Esophagus squamous epithelium (tissue), 4 donors: ENCODE measurements around the gene C16orf78.

Experiments used
- POLR2A ChIP-seq, 4 donors: fragments of 450-650 bp; IDR thresholded peaks; one replicate each; pipeline ENCODE4 v1.6.1; 2017; ENCODE audit warnings: antibody characterized with exemption in 4 of 4, mild to moderate bottlenecking in 4 of 4, moderate library complexity in 3 of 4
- TF ChIP-seq, protein P1 (sequence below), 6 experiments: fragments of 450-650 bp in 4 of 6; fragments of 200-600 bp in 2 of 6; sonication (generic) in 2 of 6; IDR thresholded peaks; one replicate each; pipeline ENCODE4 v1.5.1; 2016 to 2019; ENCODE audit warnings: antibody characterized with exemption in 6 of 6, mild to moderate bottlenecking in 4 of 6, moderate library complexity in 4 of 6

DNA sequence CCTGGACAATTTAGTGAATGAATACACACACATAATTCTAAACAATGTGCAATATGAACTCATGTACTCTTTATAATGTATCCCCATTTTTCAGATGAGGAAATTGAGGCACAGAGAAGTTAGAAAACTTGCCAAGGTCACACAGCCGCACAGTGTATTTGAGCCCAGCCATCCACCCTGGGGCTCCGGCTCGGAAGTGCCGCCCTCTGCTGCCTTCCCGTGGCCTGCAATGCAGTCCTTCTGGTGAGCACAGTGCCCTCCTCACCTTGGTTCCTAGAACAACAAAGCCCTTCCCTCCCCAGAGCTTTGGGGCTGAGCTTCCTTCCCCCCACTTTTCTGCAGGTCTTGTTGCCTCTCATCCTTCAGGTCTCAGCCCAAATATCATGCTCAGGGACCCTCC is 63.7 kb downstream of the C16orf78 start:
- no peak for TF ChIP-seq POLR2A (IDR thresholded peaks at IDR 0.05)
- TF ChIP-seq, protein P1, sequence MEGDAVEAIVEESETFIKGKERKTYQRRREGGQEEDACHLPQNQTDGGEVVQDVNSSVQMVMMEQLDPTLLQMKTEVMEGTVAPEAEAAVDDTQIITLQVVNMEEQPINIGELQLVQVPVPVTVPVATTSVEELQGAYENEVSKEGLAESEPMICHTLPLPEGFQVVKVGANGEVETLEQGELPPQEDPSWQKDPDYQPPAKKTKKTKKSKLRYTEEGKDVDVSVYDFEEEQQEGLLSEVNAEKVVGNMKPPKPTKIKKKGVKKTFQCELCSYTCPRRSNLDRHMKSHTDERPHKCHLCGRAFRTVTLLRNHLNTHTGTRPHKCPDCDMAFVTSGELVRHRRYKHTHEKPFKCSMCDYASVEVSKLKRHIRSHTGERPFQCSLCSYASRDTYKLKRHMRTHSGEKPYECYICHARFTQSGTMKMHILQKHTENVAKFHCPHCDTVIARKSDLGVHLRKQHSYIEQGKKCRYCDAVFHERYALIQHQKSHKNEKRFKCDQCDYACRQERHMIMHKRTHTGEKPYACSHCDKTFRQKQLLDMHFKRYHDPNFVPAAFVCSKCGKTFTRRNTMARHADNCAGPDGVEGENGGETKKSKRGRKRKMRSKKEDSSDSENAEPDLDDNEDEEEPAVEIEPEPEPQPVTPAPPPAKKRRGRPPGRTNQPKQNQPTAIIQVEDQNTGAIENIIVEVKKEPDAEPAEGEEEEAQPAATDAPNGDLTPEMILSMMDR (IDR thresholded peaks at IDR 0.05): no peak
